ENCODE data around the gene SULT1A3.

DNA sequence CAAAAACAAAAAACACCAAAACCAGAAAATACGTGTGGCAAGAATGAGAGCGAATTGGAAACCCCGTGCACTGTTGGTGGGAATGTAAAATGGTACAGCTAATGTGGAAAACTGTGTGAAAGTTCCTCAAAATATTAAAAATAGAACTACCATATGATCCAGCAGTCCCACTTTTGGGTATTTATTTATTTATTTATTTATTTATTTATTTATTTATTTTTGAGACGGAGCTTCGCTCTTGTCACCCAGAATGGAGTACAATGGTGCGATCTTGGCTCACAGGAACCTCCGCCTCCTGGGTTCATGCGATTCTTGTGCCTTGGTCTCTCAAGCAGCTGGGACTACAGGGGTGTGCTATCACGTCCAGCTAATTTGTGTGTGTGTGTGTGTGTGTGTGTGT, 46.5 kb upstream of the SULT1A3 start:
- TF ChIP-seq, protein P1, sequence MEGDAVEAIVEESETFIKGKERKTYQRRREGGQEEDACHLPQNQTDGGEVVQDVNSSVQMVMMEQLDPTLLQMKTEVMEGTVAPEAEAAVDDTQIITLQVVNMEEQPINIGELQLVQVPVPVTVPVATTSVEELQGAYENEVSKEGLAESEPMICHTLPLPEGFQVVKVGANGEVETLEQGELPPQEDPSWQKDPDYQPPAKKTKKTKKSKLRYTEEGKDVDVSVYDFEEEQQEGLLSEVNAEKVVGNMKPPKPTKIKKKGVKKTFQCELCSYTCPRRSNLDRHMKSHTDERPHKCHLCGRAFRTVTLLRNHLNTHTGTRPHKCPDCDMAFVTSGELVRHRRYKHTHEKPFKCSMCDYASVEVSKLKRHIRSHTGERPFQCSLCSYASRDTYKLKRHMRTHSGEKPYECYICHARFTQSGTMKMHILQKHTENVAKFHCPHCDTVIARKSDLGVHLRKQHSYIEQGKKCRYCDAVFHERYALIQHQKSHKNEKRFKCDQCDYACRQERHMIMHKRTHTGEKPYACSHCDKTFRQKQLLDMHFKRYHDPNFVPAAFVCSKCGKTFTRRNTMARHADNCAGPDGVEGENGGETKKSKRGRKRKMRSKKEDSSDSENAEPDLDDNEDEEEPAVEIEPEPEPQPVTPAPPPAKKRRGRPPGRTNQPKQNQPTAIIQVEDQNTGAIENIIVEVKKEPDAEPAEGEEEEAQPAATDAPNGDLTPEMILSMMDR (IDR thresholded peaks at IDR 0.05): no peak
- no peak for TF ChIP-seq POLR2A (IDR thresholded peaks at IDR 0.05)

Measured in uterus (tissue), 2 donors.